ENCODE measurements around the gene THAP7. TPM values are rescaled to one million over a fixed set of nuclear protein-coding genes. Genes with fewer than 3 reads are reported as not detected.
A peak's percentile ranks its signal among the peaks of the same experiment; 100 is the strongest.

The THAP7 gene
- total and polyA plus RNA-seq, 2 of the 13 experiments (the other 11 are each of a cell fraction or from before 2014, with no cell fraction given) = 13.0 to 25.5 TPM

DNA sequence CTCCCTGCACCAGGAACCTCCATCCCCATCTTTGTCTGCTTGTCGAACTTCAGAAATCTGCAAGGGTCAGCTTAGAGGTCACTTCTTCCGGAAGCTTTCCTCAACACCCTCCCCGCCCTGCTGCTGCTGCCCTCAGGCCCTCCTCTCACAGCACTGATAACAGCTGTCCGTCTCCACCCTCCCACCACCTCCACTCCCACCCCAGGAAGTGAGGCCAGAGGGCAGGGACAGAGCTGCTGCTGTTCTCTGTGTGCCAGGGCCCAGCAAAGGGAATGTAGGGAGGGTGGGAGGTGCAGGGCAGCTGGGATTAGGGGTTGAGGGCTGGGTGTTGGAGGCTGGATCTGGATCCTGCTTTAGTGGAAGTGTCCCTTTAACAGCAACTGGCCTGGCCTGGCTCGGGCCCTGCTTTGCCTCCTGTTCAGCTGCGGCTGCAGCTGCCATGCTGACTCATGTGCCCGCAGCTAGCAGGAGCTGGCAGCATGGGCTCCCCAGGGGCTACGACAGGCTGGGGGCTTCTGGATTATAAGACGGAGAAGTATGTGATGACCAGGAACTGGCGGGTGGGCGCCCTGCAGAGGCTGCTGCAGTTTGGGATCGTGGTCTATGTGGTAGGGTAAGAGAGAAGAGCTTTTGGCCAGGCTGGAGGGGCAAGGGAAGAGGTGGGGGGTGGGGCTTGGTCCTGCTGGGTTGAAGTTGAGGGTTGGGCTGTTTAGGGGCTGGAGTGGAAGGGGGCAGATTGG is 13.0 kb upstream of the THAP7 start, which contains the start of gene P2RX6 (continued):
- TF ChIP-seq, protein P1, sequence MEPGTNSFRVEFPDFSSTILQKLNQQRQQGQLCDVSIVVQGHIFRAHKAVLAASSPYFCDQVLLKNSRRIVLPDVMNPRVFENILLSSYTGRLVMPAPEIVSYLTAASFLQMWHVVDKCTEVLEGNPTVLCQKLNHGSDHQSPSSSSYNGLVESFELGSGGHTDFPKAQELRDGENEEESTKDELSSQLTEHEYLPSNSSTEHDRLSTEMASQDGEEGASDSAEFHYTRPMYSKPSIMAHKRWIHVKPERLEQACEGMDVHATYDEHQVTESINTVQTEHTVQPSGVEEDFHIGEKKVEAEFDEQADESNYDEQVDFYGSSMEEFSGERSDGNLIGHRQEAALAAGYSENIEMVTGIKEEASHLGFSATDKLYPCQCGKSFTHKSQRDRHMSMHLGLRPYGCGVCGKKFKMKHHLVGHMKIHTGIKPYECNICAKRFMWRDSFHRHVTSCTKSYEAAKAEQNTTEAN (CRISPR knock-in tag; conservative IDR thresholded peaks at IDR 0.05) = no peak
- TF ChIP-seq KLF11 (CRISPR knock-in tag; IDR thresholded peaks at IDR 0.05) (no peak), MTF2 (CRISPR knock-in tag; IDR thresholded peaks at IDR 0.05; ENCODE audit: borderline replicate concordance) (no peak), ZNF30 (CRISPR knock-in tag; IDR thresholded peaks at IDR 0.05) (no peak), ZNF235 (CRISPR knock-in tag; IDR thresholded peaks at IDR 0.05; ENCODE audit: borderline replicate concordance) (no peak), SMC3 (IDR thresholded peaks at IDR 0.05; ENCODE audit: low read length) (no peak), GABPB1 (CRISPR knock-in tag; IDR thresholded peaks at IDR 0.05) (peak; percentile 63), NPAS2 (CRISPR knock-in tag; IDR thresholded peaks at IDR 0.05; ENCODE audit: borderline replicate concordance) (no peak), PRMT3 (CRISPR knock-in tag; IDR thresholded peaks at IDR 0.05; ENCODE audit: borderline replicate concordance, low read depth) (no peak), JUND (CRISPR knock-in tag; IDR thresholded peaks at IDR 0.05) (no peak; the same call in 1 of the 2 replicates), SRSF9 (IDR thresholded peaks at IDR 0.05; ENCODE audit: borderline replicate concordance, insufficient read depth, low read depth, low read length, poor library complexity, severe bottlenecking) (no peak), ZMYM4 (CRISPR knock-in tag; IDR thresholded peaks at IDR 0.05) (peak; percentile 34; the same call in 1 of the 2 replicates), ZNF674 (CRISPR knock-in tag; IDR thresholded peaks at IDR 0.05; ENCODE audit: low read depth) (no peak), ATM (IDR thresholded peaks at IDR 0.05; ENCODE audit: borderline replicate concordance) (no peak), ZNF496 (CRISPR knock-in tag; IDR thresholded peaks at IDR 0.05; ENCODE audit: insufficient replicate concordance) (no peak), ZNF619 (CRISPR knock-in tag; IDR thresholded peaks at IDR 0.05) (no peak), GTF2F1 (IDR thresholded peaks at IDR 0.05; ENCODE audit: low read length) (no peak), CBFB (CRISPR knock-in tag; IDR thresholded peaks at IDR 0.05) (no peak), HNRNPUL1 (IDR thresholded peaks at IDR 0.05; ENCODE audit: low read depth, low read length) (no peak), POLR2AphosphoS5 (IDR thresholded peaks at IDR 0.05; ENCODE audit: low read depth, low read length) (peak; percentile 39; the same call in 1 of the 2 replicates), SP4 (CRISPR knock-in tag; IDR thresholded peaks at IDR 0.05) (no peak), ZNF547 (CRISPR knock-in tag; IDR thresholded peaks at IDR 0.05) (no peak), ZNF207 (IDR thresholded peaks at IDR 0.05; ENCODE audit: borderline replicate concordance) (no peak)
- TF ChIP-seq, protein P2, sequence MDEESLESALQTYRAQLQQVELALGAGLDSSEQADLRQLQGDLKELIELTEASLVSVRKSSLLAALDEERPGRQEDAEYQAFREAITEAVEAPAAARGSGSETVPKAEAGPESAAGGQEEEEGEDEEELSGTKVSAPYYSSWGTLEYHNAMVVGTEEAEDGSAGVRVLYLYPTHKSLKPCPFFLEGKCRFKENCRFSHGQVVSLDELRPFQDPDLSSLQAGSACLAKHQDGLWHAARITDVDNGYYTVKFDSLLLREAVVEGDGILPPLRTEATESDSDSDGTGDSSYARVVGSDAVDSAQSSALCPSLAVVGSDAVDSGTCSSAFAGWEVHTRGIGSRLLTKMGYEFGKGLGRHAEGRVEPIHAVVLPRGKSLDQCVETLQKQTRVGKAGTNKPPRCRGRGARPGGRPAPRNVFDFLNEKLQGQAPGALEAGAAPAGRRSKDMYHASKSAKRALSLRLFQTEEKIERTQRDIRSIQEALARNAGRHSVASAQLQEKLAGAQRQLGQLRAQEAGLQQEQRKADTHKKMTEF (CRISPR knock-in tag; IDR thresholded peaks at IDR 0.05) = 0 out of 2 replicates have a peak, but pooled peaks have one; percentile 35
- TF ChIP-seq, protein P3, sequence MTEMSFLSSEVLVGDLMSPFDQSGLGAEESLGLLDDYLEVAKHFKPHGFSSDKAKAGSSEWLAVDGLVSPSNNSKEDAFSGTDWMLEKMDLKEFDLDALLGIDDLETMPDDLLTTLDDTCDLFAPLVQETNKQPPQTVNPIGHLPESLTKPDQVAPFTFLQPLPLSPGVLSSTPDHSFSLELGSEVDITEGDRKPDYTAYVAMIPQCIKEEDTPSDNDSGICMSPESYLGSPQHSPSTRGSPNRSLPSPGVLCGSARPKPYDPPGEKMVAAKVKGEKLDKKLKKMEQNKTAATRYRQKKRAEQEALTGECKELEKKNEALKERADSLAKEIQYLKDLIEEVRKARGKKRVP (CRISPR knock-in tag; IDR thresholded peaks at IDR 0.05) = no peak
- TF ChIP-seq, protein P4, sequence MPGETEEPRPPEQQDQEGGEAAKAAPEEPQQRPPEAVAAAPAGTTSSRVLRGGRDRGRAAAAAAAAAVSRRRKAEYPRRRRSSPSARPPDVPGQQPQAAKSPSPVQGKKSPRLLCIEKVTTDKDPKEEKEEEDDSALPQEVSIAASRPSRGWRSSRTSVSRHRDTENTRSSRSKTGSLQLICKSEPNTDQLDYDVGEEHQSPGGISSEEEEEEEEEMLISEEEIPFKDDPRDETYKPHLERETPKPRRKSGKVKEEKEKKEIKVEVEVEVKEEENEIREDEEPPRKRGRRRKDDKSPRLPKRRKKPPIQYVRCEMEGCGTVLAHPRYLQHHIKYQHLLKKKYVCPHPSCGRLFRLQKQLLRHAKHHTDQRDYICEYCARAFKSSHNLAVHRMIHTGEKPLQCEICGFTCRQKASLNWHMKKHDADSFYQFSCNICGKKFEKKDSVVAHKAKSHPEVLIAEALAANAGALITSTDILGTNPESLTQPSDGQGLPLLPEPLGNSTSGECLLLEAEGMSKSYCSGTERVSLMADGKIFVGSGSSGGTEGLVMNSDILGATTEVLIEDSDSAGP (CRISPR knock-in tag; IDR thresholded peaks at IDR 0.05; ENCODE audit: borderline replicate concordance) = peak; percentile 57; the same call in 1 of the 2 replicates
